Activated naive CD4-positive, alpha-beta T cell treated with anti-CD3 and anti-CD28 coated beads, Interleukin-2, amount 50 U/mL, for 24 hours (primary cell): ENCODE data around the gene MACROD2.

Experiments used
- H3K27ac Mint-ChIP-seq: one replicate; pipeline ENCODE4 v1.8.0; 2021; ENCODE audit warnings: mild to moderate bottlenecking, mixed read lengths
- H3K27me3 Mint-ChIP-seq: one replicate; pipeline ENCODE4 v1.8.0; 2021; ENCODE audit warnings: mixed read lengths
- H3K36me3 Mint-ChIP-seq: one replicate; pipeline ENCODE4 v1.8.0; 2021; ENCODE audit warnings: mixed read lengths
- H3K4me1 Mint-ChIP-seq: one replicate; pipeline ENCODE4 v1.8.0; 2021; ENCODE audit warnings: mixed read lengths
- H3K4me3 Mint-ChIP-seq: one replicate; pipeline ENCODE4 v1.8.0; 2021; ENCODE audit warnings: mild to moderate bottlenecking, mixed read lengths
- H3K9me3 Mint-ChIP-seq: one replicate; pipeline ENCODE4 v1.8.0; 2021; ENCODE audit warnings: mixed read lengths

The MACROD2 gene

DNA sequence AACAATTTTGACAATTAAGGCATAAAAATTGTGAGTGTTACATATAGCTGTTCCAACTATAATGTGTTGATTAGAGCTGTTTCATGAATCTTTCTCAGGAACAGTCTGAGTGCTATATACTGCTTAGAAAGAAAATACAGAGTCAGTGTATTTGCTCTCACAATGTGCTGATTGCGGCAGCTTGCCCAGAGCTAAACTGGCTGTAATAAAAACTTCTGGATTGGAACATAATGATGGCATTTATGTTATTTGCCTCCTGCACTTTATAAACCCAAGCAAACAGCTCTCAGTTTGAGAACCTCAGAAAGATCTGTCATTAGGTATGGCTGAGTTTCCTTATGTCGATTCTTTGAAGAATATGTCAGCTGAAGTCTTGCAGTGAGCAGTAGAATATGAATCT lies 312.6 kb downstream of the MACROD2 start:
- no peak overlapping the region for H3K27ac Mint-ChIP-seq
- no peaks in the 10 kb centered on the region for H3K27me3 Mint-ChIP-seq
- no peak overlapping the region for H3K4me3 Mint-ChIP-seq
- no peaks in the 10 kb centered on the region for H3K36me3 Mint-ChIP-seq
- peaks cover 18% of the 10 kb centered on the region for H3K9me3 Mint-ChIP-seq
- no peaks in the 10 kb centered on the region for H3K4me1 Mint-ChIP-seq

DNA sequence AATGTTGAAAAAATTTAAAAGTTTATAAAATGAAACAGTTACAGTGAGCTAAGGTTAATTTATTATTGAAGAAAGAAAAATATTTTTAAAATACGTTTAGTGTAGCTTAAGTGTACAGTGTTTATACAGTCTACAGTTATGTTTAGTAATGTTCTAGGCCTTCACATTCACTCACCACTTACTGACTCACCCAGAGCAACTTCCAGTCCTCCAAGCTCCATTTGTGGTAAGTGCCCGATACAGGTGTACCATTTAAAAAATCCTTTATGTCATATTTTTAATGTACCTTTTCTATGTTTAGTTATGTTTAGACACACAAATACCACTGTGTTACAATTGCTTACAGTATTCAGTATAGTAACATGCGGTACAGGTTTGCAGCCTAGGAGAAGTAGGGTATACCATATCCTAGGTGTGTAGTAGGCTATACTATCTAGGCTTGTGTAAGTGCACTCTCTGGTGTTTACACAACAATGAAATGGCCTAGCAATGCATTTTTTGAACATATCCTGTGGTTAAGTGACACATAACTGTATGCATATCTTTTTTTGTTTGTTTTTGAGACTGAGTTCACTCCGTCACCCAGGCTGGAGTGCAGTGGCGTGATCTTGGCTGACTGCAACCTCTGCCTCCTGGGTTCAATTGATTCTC lies 315.8 kb downstream of the MACROD2 start:
- no peaks in the 10 kb centered on the region for H3K36me3 Mint-ChIP-seq
- H3K27ac Mint-ChIP-seq, result no peak overlapping the region
- no peak overlapping the region for H3K4me3 Mint-ChIP-seq
- H3K9me3 Mint-ChIP-seq, result peaks cover 5% of the 10 kb centered on the region
- no peaks in the 10 kb centered on the region for H3K4me1 Mint-ChIP-seq
- no peaks in the 10 kb centered on the region for H3K27me3 Mint-ChIP-seq

DNA sequence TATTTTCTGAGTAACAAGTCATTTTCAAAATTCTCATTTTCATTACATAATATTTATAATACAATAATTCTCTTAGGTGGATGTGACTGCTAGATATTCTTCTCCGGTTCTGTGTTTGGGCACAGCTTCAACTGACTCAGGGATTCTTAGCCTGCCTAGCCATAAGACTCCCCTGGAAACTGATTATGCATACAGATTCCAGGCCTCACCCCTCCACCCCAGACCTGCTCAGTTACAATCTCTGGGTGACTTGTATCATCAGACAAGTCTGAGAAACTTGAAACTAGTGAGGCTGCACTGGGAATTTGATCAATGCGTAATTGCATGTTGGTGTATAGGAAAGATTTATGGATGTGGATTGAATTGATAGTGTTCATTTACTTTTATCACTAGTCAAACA lies 316.7 kb downstream of the MACROD2 start:
- no peaks in the 10 kb centered on the region for H3K4me1 Mint-ChIP-seq
- peaks cover 4% of the 10 kb centered on the region for H3K9me3 Mint-ChIP-seq
- H3K27ac Mint-ChIP-seq, result no peak overlapping the region
- no peaks in the 10 kb centered on the region for H3K27me3 Mint-ChIP-seq
- no peaks in the 10 kb centered on the region for H3K36me3 Mint-ChIP-seq
- no peak overlapping the region for H3K4me3 Mint-ChIP-seq

DNA sequence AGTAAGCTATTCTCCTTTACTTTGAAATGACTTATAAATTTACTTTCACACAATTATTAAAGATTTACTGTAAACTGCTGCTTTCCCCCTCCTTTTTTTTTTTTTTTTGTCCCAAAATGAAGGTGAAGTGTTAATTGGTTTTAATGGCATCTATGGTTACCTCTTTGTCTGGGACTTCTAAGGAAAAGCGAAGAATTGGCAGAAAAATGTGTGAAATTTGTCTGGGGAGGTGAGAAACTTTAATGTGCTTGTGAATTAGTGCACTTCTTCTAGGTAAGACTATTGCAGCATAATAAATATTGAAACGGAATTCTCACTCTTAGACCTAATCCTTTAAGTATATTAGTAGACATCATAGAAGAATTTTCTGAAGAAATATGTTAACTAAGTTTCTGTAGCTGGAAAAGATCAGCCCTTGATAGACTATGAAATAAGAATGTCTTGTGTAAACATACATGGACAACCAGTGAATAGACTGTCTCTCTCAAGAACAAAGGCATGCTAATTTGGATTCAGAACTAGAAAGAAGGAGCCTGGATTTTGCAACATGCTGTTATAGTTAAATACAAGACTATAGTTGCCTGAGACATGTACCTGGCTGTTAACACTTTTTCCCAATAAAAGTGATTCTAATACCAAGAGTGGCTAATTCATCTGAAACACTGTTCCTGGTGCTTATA lies 318.2 kb downstream of the MACROD2 start:
- Mint-ChIP-seq H3K4me3 (no peak overlapping the region), H3K27ac (no peak overlapping the region), H3K36me3 (no peaks in the 10 kb centered on the region), H3K4me1 (no peaks in the 10 kb centered on the region), H3K9me3 (peaks cover 2% of the 10 kb centered on the region), H3K27me3 (no peaks in the 10 kb centered on the region)

DNA sequence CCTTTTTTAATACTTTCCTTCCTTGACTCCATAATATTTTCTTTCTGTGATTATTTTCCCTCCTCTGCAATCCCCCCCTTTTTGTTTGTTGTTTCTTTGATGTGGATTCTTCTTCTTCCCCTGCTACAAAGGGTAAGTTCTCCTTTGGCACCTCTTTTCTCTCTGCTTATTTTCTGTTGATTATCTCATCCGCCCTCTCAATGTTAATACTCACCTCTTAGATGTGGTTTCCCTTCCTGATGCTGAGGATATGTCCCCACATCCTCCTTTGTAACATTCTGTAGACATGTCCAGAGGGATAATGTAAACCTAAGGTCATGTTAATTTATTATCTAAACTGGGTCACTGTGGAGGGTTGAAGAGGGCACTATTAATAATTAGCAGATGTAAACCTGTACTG lies 324.4 kb downstream of the MACROD2 start:
- Mint-ChIP-seq H3K27me3 (no peaks in the 10 kb centered on the region), H3K9me3 (peaks cover 8% of the 10 kb centered on the region), H3K27ac (no peak overlapping the region), H3K4me1 (no peaks in the 10 kb centered on the region), H3K36me3 (no peaks in the 10 kb centered on the region), H3K4me3 (no peak overlapping the region)

DNA sequence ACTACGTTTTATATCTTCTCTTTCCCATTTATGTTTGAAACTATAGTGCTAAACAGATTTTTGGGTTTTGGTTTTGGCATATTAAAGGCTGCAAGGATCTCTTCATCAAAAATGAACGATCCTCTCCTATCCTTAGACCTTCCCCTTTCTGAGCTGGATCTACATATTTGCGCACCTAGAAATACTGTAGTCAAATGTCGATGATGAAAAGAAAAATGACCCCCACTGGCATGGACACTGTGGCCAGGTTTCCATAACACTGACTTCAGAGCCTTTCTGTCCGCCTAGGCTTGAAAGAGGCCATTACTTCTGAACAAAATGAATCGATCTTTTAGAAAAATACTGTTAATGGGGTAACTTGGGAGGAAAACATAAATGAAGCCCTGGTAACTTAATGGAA lies 336.3 kb downstream of the MACROD2 start:
- Mint-ChIP-seq H3K4me3 (no peak overlapping the region), H3K27me3 (no peaks in the 10 kb centered on the region), H3K9me3 (no peaks in the 10 kb centered on the region), H3K27ac (no peak overlapping the region), H3K4me1 (no peaks in the 10 kb centered on the region), H3K36me3 (no peaks in the 10 kb centered on the region)

DNA sequence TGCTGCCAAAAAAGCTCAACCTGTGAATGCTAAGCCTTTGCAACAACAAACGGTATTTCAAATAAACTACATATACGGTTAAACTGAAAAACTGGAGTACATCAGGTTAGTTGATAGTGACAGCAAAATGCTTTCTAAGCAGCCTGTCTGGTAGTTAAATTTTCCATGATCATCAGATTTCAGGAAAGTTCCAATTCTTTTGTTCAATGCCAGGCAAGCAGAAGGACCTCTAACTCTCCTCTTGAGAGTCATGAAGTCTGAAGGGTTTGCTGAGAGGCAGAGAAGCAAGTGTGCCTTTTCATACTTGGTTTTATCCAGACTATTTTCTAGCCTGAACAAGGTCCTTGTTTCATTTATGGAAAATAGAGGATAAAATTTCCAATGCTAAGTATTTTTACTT lies 337.6 kb downstream of the MACROD2 start:
- Mint-ChIP-seq H3K27ac (no peak overlapping the region), H3K4me1 (no peaks in the 10 kb centered on the region), H3K36me3 (no peaks in the 10 kb centered on the region), H3K27me3 (no peaks in the 10 kb centered on the region), H3K4me3 (no peak overlapping the region), H3K9me3 (no peaks in the 10 kb centered on the region)

DNA sequence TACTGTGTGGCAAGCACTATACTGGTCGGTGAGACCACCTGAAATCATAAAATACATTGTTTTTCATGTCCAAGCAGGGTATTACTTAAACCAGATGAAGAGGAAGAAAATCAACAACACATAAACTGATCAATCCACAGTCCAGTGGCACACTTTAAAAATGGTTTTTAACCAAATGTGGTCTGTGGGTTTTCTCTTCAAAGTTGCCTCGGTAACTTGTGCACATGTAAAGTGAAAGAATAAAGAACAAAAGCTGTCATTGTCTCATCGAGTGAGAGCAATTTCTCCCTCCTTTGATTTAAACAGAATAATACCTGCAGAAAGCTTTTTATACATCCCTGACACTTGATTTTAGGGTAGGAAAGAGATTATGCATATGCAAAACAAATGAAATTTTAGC lies 338.4 kb downstream of the MACROD2 start:
- H3K4me3 Mint-ChIP-seq, result no peak overlapping the region
- H3K4me1 Mint-ChIP-seq, result no peaks in the 10 kb centered on the region
- no peaks in the 10 kb centered on the region for H3K9me3 Mint-ChIP-seq
- no peaks in the 10 kb centered on the region for H3K27me3 Mint-ChIP-seq
- no peak overlapping the region for H3K27ac Mint-ChIP-seq
- no peaks in the 10 kb centered on the region for H3K36me3 Mint-ChIP-seq

DNA sequence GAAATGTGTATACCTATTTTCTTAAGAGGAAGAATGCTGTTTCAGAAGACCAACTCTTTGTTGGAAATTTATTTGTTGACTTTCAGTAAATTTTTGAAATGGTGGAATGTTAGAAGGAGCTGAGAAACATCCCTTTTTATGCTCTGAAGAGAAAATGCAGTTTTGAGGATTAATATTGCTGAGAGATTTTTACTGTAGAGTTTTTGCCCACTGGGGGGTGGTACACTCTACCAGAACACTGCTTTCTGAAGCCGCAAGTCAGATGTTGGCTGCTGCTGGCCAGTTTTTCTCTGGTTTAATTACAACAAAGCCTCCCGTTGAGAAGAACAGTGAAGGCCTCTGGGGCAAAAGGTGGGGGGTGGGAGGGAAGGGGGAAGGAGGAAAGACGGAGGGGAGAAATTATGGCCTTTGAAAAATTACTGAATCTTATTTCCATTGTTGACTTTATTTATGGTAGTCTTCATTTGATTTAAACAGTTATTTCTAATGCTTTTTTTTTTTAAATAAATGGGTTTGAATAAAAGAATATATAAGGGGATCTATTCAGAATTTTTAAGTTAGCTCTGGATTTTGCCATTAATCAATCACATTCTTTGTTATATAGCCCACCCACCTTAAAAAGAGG lies 339.1 kb downstream of the MACROD2 start:
- H3K9me3 Mint-ChIP-seq, result no peaks in the 10 kb centered on the region
- no peaks in the 10 kb centered on the region for H3K36me3 Mint-ChIP-seq
- no peak overlapping the region for H3K27ac Mint-ChIP-seq
- no peak overlapping the region for H3K4me3 Mint-ChIP-seq
- H3K4me1 Mint-ChIP-seq, result no peaks in the 10 kb centered on the region
- H3K27me3 Mint-ChIP-seq, result no peaks in the 10 kb centered on the region

DNA sequence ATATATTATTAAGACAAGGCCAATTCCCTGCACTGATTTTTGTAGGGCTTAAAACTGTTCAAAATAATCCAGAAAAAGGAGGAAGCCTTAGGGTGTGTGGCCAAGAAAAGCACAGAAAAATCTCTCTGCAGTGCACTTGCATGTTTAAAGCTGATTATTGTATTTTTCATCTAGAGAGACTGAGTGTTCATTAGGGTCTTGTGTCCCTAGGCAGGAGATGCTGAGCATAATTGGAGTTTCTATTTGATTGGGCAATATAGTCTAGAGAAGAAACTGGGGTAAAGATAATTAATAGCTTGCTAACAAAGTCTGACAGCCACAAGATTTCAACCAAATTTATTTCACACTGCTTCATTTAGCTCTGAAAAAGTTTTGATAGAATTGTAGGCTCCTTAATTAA lies 339.7 kb downstream of the MACROD2 start:
- H3K27ac Mint-ChIP-seq, result no peak overlapping the region
- no peaks in the 10 kb centered on the region for H3K36me3 Mint-ChIP-seq
- H3K27me3 Mint-ChIP-seq, result no peaks in the 10 kb centered on the region
- no peak overlapping the region for H3K4me3 Mint-ChIP-seq
- H3K4me1 Mint-ChIP-seq, result no peaks in the 10 kb centered on the region
- H3K9me3 Mint-ChIP-seq, result peaks cover 4% of the 10 kb centered on the region

DNA sequence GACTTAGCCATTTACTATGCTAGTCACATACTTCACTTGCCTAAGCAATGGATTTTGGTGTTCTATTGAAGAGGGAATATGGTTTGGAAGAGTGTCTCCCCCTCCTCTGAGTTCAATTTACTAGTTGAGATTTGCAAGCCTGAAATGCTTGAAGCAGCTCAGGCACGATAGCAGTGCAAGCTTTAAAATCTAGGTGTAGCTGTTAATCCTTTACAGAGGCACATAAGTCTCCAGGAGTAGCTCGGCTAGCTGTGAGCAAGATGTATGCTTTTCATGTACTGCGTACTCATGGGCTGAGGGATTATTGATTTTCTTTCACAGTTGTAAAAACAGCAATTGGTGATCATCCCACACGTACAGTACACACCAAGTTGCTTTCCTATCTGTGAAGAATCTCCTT lies 341.4 kb downstream of the MACROD2 start:
- no peak overlapping the region for H3K27ac Mint-ChIP-seq
- peaks cover 7% of the 10 kb centered on the region for H3K9me3 Mint-ChIP-seq
- no peaks in the 10 kb centered on the region for H3K36me3 Mint-ChIP-seq
- H3K4me1 Mint-ChIP-seq, result no peaks in the 10 kb centered on the region
- no peaks in the 10 kb centered on the region for H3K27me3 Mint-ChIP-seq
- no peak overlapping the region for H3K4me3 Mint-ChIP-seq

DNA sequence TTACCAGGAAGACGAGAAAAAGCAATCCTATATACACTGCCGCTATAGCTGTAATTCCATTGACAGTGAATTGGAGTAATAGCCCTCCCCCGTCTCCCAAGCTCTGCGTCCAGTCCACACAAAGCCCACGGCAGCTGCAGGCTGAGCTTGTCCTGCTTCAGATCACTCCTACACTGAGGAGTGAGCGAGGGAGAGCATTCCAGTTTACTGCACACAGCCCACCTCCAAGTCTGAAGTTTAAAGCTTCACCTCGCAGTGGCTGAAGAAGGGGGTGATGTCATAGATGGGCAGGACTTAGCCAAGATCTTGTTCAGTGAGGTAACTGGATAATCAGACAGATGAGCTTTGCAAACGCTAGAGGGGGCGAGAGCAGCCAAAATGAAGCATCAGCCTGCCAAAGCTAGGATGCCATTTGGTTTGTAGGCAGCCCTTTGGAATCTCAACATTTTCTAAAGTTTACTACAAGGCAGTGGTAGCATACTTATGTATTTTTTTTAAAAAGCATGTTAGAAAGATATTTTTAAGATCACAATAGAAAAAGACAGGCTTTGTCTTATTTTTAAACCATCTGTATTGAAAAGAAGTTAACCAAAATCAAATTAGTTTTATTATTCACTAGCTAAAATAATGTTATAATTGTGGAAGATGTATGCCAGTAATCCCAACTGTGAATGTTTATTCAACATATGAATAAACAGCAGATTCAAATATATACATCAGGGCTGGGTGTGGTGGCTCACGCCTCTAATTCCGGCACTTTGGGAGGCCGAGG lies 342.3 kb downstream of the MACROD2 start, which contains the start of gene FLRT3:
FLRT3 (minus strand) TSS at position 213 of the 772 bp plus-strand sequence. CDS start 10,106 bp downstream, outside the sequence.
- Mint-ChIP-seq H3K27me3 (no peaks in the 10 kb centered on the region), H3K4me1 (no peaks in the 10 kb centered on the region), H3K4me3 (no peak within 1 kb of the TSS), H3K27ac (no peak within 1 kb of the TSS), H3K9me3 (peaks cover 12% of the 10 kb centered on the region), H3K36me3 (no peaks in the 10 kb centered on the region)

DNA sequence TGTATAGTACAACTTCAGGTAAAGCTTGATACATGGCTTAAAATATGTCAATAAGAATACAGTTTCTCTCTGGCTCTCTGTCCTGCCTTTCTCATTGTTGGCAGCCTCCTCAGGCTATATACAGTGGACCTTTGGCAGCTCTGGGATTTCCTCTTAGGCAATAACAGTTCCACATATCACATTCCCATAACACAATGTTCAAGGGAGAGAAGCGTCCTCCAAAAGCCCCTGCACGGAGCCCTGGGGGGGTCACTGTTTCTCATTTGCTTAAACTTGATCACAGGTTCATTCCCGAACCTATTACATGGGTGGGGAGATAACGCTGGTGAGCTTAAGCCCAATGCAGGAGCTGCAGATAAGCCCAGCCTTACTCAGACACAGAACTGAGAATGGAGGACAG lies 346.5 kb downstream of the MACROD2 start:
- no peaks in the 10 kb centered on the region for H3K4me1 Mint-ChIP-seq
- H3K4me3 Mint-ChIP-seq, result no peak overlapping the region
- H3K27me3 Mint-ChIP-seq, result no peaks in the 10 kb centered on the region
- peaks cover 12% of the 10 kb centered on the region for H3K9me3 Mint-ChIP-seq
- no peaks in the 10 kb centered on the region for H3K36me3 Mint-ChIP-seq
- H3K27ac Mint-ChIP-seq, result no peak overlapping the region

DNA sequence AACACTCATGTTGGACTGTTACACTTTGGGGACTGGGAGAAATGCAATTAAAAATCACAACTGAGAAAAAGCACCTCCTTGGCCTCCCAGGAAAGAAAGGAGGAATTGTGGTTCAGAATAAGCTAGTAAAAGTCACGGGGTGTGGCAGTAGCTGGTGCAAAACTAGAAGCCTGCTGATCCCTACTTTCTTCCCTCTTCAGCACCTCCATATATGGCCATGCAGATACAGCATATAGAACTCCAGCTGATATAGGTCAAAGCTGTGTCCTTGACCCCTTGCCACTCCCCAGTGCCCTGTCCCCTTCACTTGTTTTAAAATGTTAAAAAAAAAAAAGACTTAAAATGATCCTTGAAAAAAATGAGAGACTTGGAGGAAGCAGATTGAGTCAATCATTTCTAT lies 347.6 kb downstream of the MACROD2 start:
- Mint-ChIP-seq H3K27me3 (no peaks in the 10 kb centered on the region), H3K4me1 (no peaks in the 10 kb centered on the region), H3K9me3 (peaks cover 12% of the 10 kb centered on the region), H3K36me3 (no peaks in the 10 kb centered on the region), H3K27ac (no peak overlapping the region), H3K4me3 (no peak overlapping the region)

DNA sequence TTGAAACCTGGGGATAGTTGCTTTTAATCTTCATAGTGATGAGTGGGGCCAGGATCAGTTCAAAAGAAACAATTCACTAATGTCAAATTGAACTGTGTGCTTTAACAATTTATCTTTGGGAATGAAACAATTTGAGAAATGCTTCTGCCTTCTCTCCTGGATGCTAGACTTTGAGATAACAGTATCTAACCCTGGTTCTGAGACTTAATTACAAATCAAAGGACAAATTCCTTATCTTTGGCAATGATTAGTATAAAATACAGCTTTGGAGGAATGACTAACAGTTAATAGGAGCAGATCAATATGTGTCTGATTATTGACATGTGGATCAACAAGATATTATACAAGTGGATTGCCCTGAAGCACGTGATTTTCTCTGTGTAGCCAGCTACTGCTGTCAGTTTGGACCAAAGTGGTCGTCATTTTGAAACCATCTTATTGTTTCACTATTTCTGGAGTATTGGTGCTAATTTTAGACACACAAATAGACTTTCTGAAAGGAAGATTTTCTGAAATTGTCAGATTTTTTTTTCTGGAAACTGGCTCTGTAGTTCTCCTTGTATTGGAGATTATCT lies 348.3 kb downstream of the MACROD2 start:
- Mint-ChIP-seq H3K27ac (no peak overlapping the region), H3K4me3 (no peak overlapping the region), H3K9me3 (peaks cover 12% of the 10 kb centered on the region), H3K36me3 (no peaks in the 10 kb centered on the region), H3K27me3 (no peaks in the 10 kb centered on the region), H3K4me1 (no peaks in the 10 kb centered on the region)
